Testis (tissue), 3 donors: ENCODE data around the gene PLEKHA7. TPM values are rescaled to one million over a fixed set of nuclear protein-coding genes. Genes with fewer than 3 reads are reported as not detected.
A peak's percentile ranks its signal among the peaks of the same experiment; 100 is the strongest.

Source experiments
- DNase-seq: peaks from one replicate; pipeline ENCODE4 v3.0.0-alpha.2; 2019
- H3K27ac ChIP-seq, 2 donors: fragments of 200-600 bp; sonication (generic); one replicate each; pipeline ENCODE4 v1.5.1; 2019
- H3K27me3 ChIP-seq: fragments of 200-600 bp; sonication (generic); one replicate; pipeline ENCODE4 v1.5.1; 2019
- H3K36me3 ChIP-seq: fragments of 200-600 bp; sonication (generic); one replicate; pipeline ENCODE4 v1.5.1; 2017; ENCODE audit warnings: low read depth; ENCODE audit errors: missing control alignments
- H3K4me1 ChIP-seq: fragments of 200-600 bp; sonication (generic); one replicate; pipeline ENCODE4 v1.5.1; 2019
- H3K4me3 ChIP-seq, 2 donors: fragments of 200-600 bp; sonication (generic); one replicate each; pipeline ENCODE4 v1.5.1; 2017 to 2019
- H3K9me3 ChIP-seq: fragments of 200-600 bp; sonication (generic); one replicate; pipeline ENCODE4 v1.5.1; 2017
- CTCF ChIP-seq, 3 experiments: fragments of 450-650 bp in 2 of 3; fragments of 200-600 bp in 1 of 3; sonication (generic) in 1 of 3; IDR thresholded peaks; one replicate each; pipeline ENCODE4 v1.5.1; 2016 to 2019; ENCODE audit warnings: antibody characterized with exemption in 3 of 3, mild to moderate bottlenecking in 2 of 3, moderate library complexity in 1 of 3
- POLR2A ChIP-seq: fragments of 450-650 bp; IDR thresholded peaks from one replicate; pipeline ENCODE4 v1.6.1; 2017; ENCODE audit warnings: antibody characterized with exemption, mild to moderate bottlenecking, moderate library complexity
- WGBS, 2 donors: methylation state at CpG; one replicate each; pipeline ENCODE4 v1.1.5; 2018; 5-methylcytosine and 5-hydroxymethylcytosine counted together
- intact Hi-C: fragments of 100-400 bp; cut with DNase I; formaldehyde crosslinking; loops from one replicate; pipeline ENCODE4 v1.15.1; 2023; ENCODE audit warnings: low total_unique reads
- polyA plus RNA-seq: library from polyadenylated mRNA; stranded (reverse); fragments of 350-450 nt; fragmentation: Illumina TruSeq; extraction: RNeasy Lipid Tissue Mini Kit (QIAGEN cat#74804); gene quantifications from one replicate; pipeline ENCODE4 v1.2.3, GENCODE V29; 2014; ENCODE audit warnings: low read depth, low replicate concordance; ENCODE audit not compliant: insufficient read depth
- total RNA-seq, 2 donors: library from RNA; depleted of rRNA; stranded (reverse); fragments of >200 nt; gene quantifications; one replicate each; pipeline ENCODE4 v1.2.3, GENCODE V29; 2016

PLEKHA7 gene
- total and polyA plus RNA-seq, 3 donors from 2014 or later = 33.0 to 64.9 (median 63.9) TPM

GRCh38 chr11:16925561-16926065 is 88.6 kb downstream of the PLEKHA7 start:
- intact Hi-C loops = no loop called here
- no peaks in the 10 kb centered on the region for H3K9me3 ChIP-seq
- TF ChIP-seq CTCF (IDR thresholded peaks at IDR 0.05) = no peak
- no peak for TF ChIP-seq POLR2A
- peaks cover 13% of the 10 kb centered on the region for H3K4me1 ChIP-seq
- no peaks in the 10 kb centered on the region for H3K27me3 ChIP-seq
- peak overlapping the region; percentile 43 to 59 for H3K4me3 ChIP-seq
- 1% methylated on average over 28 of the region's 52 CpGs; no CpG with 5 or more reads in 1 of the 2 donors for WGBS, 2 donors
- H3K27ac ChIP-seq = no peak overlapping the region
- H3K36me3 ChIP-seq = no peaks in the 10 kb centered on the region
- DNase-seq = peak; percentile 42

- H3K27me3 ChIP-seq = no peaks in the 10 kb centered on the region
- TF ChIP-seq CTCF (IDR thresholded peaks at IDR 0.05) = no peak
- no peak for TF ChIP-seq POLR2A
- H3K27ac ChIP-seq = no peak overlapping the region
- WGBS, 2 donors = 3 to 8% methylated on average over 12 to 51 of the region's 51 CpGs
- intact Hi-C loops = no loop called here
- peaks cover 13% of the 10 kb centered on the region for H3K4me1 ChIP-seq
- peak; percentile 71 for DNase-seq
- peak overlapping the region; percentile 43 to 59 for H3K4me3 ChIP-seq
- no peaks in the 10 kb centered on the region for H3K9me3 ChIP-seq
- no peaks in the 10 kb centered on the region for H3K36me3 ChIP-seq
Measured at GRCh38 chr11:16924826-16925560, 89.2 kb downstream of the PLEKHA7 start.

- peaks cover 13% of the 10 kb centered on the region for H3K4me1 ChIP-seq
- H3K27ac ChIP-seq = no peak overlapping the region
- WGBS, 2 donors = 16 to 40% methylated on average over 4 of the region's 4 CpGs
- TF ChIP-seq CTCF (IDR thresholded peaks at IDR 0.05) (no peak), POLR2A (no peak)
- intact Hi-C loops = no loop called here
- H3K27me3 ChIP-seq = no peaks in the 10 kb centered on the region
- no peaks in the 10 kb centered on the region for H3K36me3 ChIP-seq
- H3K9me3 ChIP-seq = no peaks in the 10 kb centered on the region
- DNase-seq = no peak
- no peak overlapping the region for H3K4me3 ChIP-seq
Measured at GRCh38 chr11:16924462-16924825, 89.8 kb downstream of the PLEKHA7 start.

- DNase-seq = no peak
- H3K27me3 ChIP-seq = no peaks in the 10 kb centered on the region
- H3K4me1 ChIP-seq = peaks cover 13% of the 10 kb centered on the region
- H3K4me3 ChIP-seq = no peak overlapping the region
- H3K36me3 ChIP-seq = no peaks in the 10 kb centered on the region
- H3K9me3 ChIP-seq = no peaks in the 10 kb centered on the region
- 73 to 74% methylated on average over 4 of the region's 4 CpGs for WGBS, 2 donors
- TF ChIP-seq CTCF (IDR thresholded peaks at IDR 0.05) (no peak), POLR2A (no peak)
- H3K27ac ChIP-seq = no peak overlapping the region
- intact Hi-C loops = no loop called here
Measured at GRCh38 chr11:16923987-16924386, 90.2 kb downstream of the PLEKHA7 start.

GRCh38 chr11:16921668-16922067 is 92.5 kb downstream of the PLEKHA7 start:
- H3K4me1 ChIP-seq = peaks cover 13% of the 10 kb centered on the region
- no peak overlapping the region for H3K4me3 ChIP-seq
- no peaks in the 10 kb centered on the region for H3K9me3 ChIP-seq
- no peak overlapping the region for H3K27ac ChIP-seq
- 71 to 80% methylated on average over 4 of the region's 4 CpGs for WGBS, 2 donors
- no peak for DNase-seq
- no peaks in the 10 kb centered on the region for H3K27me3 ChIP-seq
- intact Hi-C loops = no loop called here
- TF ChIP-seq CTCF (IDR thresholded peaks at IDR 0.05) (no peak), POLR2A (no peak)
- no peaks in the 10 kb centered on the region for H3K36me3 ChIP-seq
